Breast epithelium (tissue), 4 donors: Measurements from ENCODE around the gene AGRN. TPM values are rescaled to one million over a fixed set of nuclear protein-coding genes. Genes with fewer than 3 reads are reported as not detected.
"Not testable (repeated sequence)": the region's sequence is repeated elsewhere in the genome, so short reads cannot be mapped to it uniquely, and the experiment has no call there.

ENCODE experiments used
- DNase-seq, 2 donors: peaks; one replicate each; pipeline ENCODE4 v3.0.0-alpha.2; 2019; ENCODE audit warnings: low spot score in 2 of 2
- H3K27ac ChIP-seq, 2 donors: fragments of 200-600 bp; sonication (generic) in 1 of 2; one replicate each; pipeline ENCODE4 v1.5.1; 2016 to 2019; ENCODE audit warnings: mild to moderate bottlenecking in 1 of 2
- H3K27me3 ChIP-seq, 2 donors: fragments of 200-600 bp; sonication (generic) in 1 of 2; one replicate each; pipeline versions ENCODE4 v1.5.1 to v1.6.0; 2017 to 2019; ENCODE audit warnings: control low read depth in 1 of 2, mild to moderate bottlenecking in 1 of 2
- H3K36me3 ChIP-seq: fragments of 200-600 bp; one replicate; pipeline ENCODE4 v1.5.1; 2019
- H3K4me1 ChIP-seq, 2 donors: fragments of 200-600 bp; sonication (generic); one replicate each; pipeline ENCODE4 v1.5.1; 2016 to 2019; ENCODE audit warnings: control low read depth in 1 of 2
- H3K4me3 ChIP-seq, 3 donors: fragments of 200-600 bp; sonication (generic); 1 replicate in 2 of 3; 2 replicates in 1 of 3; pipeline ENCODE4 v1.5.1; 2016 to 2019; ENCODE audit warnings: mild to moderate bottlenecking in 3 of 3, moderate library complexity in 2 of 3
- H3K9me3 ChIP-seq, 2 donors: fragments of 200-600 bp; sonication (generic) in 1 of 2; one replicate each; pipeline ENCODE4 v1.5.1; 2016 to 2019; ENCODE audit warnings: control low read depth in 1 of 2
- POLR2A ChIP-seq: fragments of 450-650 bp; IDR thresholded peaks from one replicate; pipeline ENCODE4 v1.6.1; 2016; ENCODE audit warnings: antibody characterized with exemption, mild to moderate bottlenecking, moderate library complexity
- POLR2AphosphoS5 ChIP-seq, 3 donors: sonication (generic); formaldehyde crosslinking; IDR thresholded peaks; one replicate each; pipeline ENCODE4 v1.6.1; 2017; ENCODE audit warnings: antibody characterized with exemption in 3 of 3
- intact Hi-C: fragments of 100-400 bp; cut with DNase I; formaldehyde crosslinking; loops from one replicate; pipeline ENCODE4 v1.15.1; 2023; ENCODE audit warnings: low total_unique reads
- total RNA-seq, 3 donors: library from RNA; depleted of rRNA; stranded (reverse); fragments of >200 nt; gene quantifications; one replicate each; pipeline ENCODE4 v1.1.0, GENCODE V29; 2016
- TF ChIP-seq, protein P1 (sequence below), 3 donors: fragments of 450-650 bp; IDR thresholded peaks; one replicate each; pipeline ENCODE4 v1.5.1; 2016 to 2017; ENCODE audit warnings: antibody characterized with exemption in 3 of 3, mild to moderate bottlenecking in 3 of 3, moderate library complexity in 3 of 3

Gene AGRN
- total RNA-seq, 3 donors from 2014 or later, result 9.1 to 37.0 (median 30.5) TPM

DNA sequence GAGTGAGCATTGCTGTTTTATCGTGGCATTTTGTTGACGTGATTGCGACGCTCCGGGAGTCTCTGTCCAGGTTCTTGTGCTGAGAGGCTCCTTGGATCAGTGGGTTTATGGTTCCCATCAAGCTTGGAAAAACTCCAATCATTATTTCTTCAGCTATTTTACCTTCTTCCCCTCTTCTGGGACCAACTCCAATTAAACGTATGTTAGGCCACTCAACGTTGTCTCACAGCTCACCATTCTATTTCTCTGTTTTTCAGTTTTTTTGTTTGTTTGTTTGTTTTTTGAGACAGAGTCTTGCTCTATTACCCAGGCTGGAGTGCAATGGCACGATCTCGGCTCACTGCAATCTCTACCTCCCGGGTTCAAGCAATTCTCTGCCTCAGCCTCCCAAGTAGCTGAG is 28.0 kb upstream of the AGRN start:
- intact Hi-C loops, result no loop called here
- Histone ChIP-seq H3K4me3 (no peak overlapping the region), H3K36me3 (no peaks in the 10 kb centered on the region), H3K9me3 (peaks cover 6 to 8% of the 10 kb centered on the region in 2 donors), H3K4me1 (no peaks in the 10 kb centered on the region), H3K27me3 (no peaks in the 10 kb centered on the region), H3K27ac (no peak overlapping the region)
- DNase-seq, result no peak
- no peak for TF ChIP-seq POLR2A

DNA sequence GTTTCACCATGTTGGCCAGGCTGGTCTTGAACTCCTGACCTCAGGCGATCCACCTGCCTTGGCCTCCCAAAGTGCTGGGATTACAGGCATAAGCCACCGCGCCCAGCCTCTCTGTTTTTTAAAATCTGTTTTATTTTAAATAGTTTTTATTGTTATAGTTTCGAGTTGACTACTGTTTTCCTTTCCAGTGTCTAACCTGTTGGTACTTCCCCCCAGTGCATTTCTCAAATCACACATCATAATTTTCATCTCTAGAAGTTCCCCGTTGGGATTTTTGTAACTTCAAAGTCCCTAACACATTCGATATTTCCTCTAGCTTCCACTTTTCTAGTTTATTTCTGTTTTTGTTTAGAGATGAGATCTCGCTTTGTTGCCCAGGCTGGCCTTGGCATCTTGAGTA is 27.6 kb upstream of the AGRN start:
- peaks cover 6 to 8% of the 10 kb centered on the region in 2 donors for H3K9me3 ChIP-seq
- no peak for DNase-seq

DNA sequence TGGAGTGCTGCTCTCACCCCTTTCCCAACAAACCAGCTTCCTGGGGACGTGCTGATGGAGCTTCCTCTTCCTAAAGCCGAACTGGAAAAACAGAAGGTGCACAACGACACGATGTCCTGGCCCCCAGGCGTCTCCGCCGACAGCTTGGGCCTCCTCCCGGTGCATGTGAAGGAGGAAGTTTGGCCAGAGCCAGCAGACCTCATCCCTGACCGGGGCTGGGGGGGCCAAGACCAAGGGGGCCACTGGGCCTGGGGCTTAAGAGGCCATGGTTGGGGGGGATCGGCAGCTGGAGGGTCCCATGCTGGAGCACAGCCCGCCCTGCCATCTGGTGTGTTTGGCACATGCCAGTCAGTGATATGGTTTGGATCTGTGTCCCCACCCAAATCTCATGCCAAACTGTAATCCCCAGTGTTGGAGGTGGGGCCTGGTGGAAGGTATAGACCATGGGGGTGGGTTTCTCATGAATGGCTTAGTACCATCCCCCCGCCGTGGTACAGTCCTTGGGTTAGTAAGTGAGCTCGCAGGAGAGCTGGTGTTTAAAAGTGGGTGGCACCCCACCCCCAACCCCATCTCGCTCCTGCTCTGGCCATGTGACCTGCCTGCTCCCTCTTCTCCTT is 26.4 kb upstream of the AGRN start:
- intact Hi-C loops, result no loop called here
- no peaks in the 10 kb centered on the region for H3K4me1 ChIP-seq
- H3K4me3 ChIP-seq, result no peak overlapping the region
- TF ChIP-seq, protein P1, sequence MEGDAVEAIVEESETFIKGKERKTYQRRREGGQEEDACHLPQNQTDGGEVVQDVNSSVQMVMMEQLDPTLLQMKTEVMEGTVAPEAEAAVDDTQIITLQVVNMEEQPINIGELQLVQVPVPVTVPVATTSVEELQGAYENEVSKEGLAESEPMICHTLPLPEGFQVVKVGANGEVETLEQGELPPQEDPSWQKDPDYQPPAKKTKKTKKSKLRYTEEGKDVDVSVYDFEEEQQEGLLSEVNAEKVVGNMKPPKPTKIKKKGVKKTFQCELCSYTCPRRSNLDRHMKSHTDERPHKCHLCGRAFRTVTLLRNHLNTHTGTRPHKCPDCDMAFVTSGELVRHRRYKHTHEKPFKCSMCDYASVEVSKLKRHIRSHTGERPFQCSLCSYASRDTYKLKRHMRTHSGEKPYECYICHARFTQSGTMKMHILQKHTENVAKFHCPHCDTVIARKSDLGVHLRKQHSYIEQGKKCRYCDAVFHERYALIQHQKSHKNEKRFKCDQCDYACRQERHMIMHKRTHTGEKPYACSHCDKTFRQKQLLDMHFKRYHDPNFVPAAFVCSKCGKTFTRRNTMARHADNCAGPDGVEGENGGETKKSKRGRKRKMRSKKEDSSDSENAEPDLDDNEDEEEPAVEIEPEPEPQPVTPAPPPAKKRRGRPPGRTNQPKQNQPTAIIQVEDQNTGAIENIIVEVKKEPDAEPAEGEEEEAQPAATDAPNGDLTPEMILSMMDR (IDR thresholded peaks at IDR 0.05), result no peak
- no peak for TF ChIP-seq POLR2A
- no peak for TF ChIP-seq POLR2AphosphoS5 (IDR thresholded peaks at IDR 0.05)
- H3K27me3 ChIP-seq, result peaks cover 0 to 4% of the 10 kb centered on the region in 2 donors
- H3K36me3 ChIP-seq, result no peaks in the 10 kb centered on the region
- no peak overlapping the region for H3K27ac ChIP-seq
- DNase-seq, result no peak
- peaks cover 6 to 8% of the 10 kb centered on the region in 2 donors for H3K9me3 ChIP-seq

More for the DNA sequence above, 27.6 kb upstream of the AGRN start:
- H3K4me1 ChIP-seq, result no peaks in the 10 kb centered on the region
- H3K4me3 ChIP-seq, result no peak overlapping the region
- intact Hi-C loops, result no loop called here
- no peak for TF ChIP-seq POLR2A
- TF ChIP-seq, protein P1 (IDR thresholded peaks at IDR 0.05), result no peak
- TF ChIP-seq POLR2AphosphoS5 (IDR thresholded peaks at IDR 0.05), result no peak
- no peaks in the 10 kb centered on the region for H3K36me3 ChIP-seq
- no peak overlapping the region for H3K27ac ChIP-seq
- no peaks in the 10 kb centered on the region for H3K27me3 ChIP-seq

DNA sequence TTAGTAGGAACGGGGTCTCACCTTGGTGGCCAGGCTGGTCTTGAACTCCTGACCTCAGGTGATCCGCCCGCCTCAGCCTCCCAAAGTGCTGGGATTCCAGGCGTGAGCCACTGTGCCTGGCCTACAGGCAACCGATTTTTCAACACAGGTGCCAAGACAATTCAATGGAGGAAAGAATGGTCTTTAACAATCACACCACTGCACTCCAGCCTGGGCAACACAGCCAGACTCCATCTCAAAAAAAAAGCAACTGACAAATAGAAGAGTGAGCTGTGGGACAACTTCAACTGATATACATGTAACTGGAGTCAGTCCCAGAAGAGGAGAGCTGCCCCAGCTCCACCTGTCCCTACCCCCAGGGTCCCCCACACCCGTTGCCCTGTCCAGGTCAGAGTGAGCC is 25.4 kb upstream of the AGRN start:
- H3K9me3 ChIP-seq, H3K4me1 ChIP-seq, H3K27me3 ChIP-seq, intact Hi-C loops, DNase-seq, H3K36me3 ChIP-seq, H3K4me3 ChIP-seq, H3K27ac ChIP-seq: not testable (repeated sequence)

DNA sequence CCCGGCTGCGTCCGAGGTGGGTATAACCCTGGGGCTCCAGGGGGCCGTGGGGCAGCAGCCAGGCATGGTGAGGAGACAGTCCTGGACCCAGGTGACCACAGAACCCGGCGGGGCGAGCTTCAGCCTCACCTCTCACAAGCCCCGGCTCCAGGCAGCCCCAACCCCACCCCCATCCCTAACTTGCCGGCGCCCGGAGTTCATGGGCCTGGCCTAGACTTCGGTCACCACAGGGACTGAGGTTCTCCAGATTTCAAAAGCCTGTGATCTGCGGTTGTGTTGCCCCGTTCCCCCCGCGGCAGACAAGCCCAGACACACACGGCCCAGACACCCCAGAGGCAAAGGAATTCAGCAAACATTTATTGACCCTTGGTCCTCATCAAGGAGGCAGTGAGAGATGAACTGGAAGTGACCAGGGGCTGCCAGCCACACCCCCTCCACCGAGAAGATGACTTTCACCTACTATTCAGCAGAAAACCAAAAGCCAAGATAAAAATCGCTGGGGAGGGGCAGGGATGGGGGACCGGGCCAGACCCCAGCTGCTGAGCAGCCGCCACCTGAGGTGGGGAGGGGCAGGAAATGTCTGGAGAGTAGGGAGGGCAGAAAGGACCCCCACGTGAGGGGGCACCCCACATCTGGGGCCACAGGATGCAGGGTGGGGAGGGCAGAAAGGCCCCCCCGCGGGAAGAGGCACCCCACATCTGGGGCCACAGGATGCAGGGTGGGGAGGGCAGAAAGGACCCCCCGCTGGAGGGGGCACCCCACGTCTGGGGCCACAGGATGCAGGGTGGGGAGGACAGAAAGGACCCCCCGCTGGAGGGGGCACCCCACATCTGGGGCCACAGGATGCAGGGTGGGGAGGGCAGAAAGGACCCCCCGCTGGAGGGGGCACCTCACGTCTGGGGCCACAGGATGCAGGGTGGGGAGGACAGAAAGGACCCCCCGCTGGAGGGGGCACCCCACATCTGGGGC is 24.0 kb upstream of the AGRN start:
- no peak for TF ChIP-seq POLR2A
- TF ChIP-seq POLR2AphosphoS5 (IDR thresholded peaks at IDR 0.05), result no peak
- TF ChIP-seq, protein P1 (IDR thresholded peaks at IDR 0.05), result no peak
- peaks cover 6 to 8% of the 10 kb centered on the region in 2 donors for H3K4me1 ChIP-seq
- DNase-seq, result no peak
- no peak overlapping the region for H3K27ac ChIP-seq
- H3K36me3 ChIP-seq, result no peaks in the 10 kb centered on the region
- H3K4me3 ChIP-seq, result no peak overlapping the region
- H3K27me3 ChIP-seq, result peaks cover 0 to 4% of the 10 kb centered on the region in 2 donors
- intact Hi-C loops, result loop anchor here (5.0 kb wide), 1 partner anchor 66 kb away; no protein-coding TSS in a partner anchor
- H3K9me3 ChIP-seq, result peaks cover 6 to 8% of the 10 kb centered on the region in 2 donors
